HK-2 (cell line): ENCODE data around the gene RHNO1.
A peak's percentile ranks its signal among the peaks of the same experiment; 100 is the strongest.

Experiments
- DNase-seq: peaks from one replicate; pipeline ENCODE4 v3.0.0-alpha.2; 2018; ENCODE audit not compliant: unreplicated experiment

RHNO1 gene

DNA sequence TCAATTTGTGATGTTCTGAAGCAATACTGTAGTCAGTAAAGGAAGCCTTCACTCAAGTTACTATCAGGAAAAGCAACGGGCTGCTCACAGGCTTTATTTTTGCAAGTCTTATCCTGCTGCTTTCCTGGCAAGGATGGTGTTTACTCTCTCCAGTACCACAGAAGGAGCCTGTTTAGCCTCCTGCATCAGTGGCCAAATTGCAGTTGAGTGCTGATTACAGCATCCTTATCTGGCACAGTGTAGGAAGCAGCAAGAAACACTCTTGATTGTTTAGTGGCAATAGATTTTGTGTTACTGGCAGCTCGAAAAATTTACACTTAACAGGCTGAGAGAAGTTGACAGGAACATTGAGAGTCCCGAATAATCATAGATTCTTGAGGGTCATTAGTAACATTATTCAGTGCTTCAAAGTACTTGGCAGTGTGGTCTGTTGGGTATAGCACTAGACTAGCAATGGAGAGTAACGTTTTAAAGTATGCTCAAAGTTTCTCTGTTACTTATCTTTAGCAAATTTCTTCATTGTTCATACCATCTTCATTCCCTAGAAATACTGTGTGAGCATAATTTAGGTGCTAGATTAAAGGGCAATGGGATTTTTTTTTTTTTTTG, 25.4 kb downstream of the RHNO1 start:
- no peak for DNase-seq

DNA sequence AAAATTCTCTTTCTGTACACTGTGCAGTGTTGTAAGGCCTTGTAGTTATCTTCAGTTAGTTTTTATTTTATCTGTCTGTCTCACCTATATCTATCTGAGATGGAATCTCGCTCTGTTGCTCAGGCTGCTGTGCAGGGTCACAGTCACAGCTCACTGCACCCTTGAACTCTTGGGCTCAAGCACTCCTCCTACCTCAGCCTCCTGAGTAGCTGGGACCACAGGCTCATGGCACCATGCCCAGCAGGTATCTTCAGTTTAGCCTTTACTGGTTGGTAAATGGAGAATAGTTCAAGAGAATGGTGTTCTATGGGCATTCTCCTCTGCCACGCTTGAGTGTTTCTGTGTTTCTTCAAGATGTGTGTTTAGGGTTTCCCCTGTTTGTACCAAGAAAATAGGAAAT, 27.2 kb downstream of the RHNO1 start:
- DNase-seq, result peak; percentile 76

DNA sequence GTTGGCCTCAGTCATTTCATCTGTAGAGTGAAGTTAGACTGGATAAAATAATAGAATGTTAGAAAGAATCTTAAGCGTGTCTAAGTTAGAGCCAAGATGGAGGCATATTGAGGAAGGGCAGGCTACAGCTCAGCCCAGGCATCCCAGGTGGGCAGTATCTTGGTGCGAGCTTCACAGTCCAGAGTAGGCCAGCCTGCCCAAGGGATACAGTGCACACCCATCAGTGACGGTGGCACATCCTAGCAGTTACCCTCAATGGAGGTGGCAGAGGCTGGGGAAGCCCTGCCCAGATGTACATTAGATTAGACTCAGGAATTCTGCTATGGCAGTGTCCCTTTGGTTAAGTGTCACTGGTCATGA, 35.2 kb downstream of the RHNO1 start:
- DNase-seq, result no peak

DNA sequence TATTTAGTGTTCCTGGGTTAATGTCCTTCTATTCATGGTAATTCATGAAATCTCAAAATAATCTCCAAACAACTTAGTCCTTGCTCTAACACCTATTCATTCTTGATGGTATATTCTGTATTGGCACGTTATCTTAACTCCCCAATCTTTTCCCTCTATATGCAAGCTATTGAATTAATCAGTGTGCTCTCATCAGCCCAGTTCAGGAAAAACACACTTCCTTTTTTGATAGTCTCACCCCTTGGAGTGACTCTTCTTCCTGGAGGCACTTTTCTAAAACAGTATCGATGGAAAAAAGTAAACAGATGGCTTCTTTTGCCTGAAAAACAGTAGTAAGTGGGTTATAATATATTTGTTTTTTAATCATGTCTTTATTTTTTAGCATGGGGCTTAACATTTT, 42.2 kb downstream of the RHNO1 start:
- no peak for DNase-seq

DNA sequence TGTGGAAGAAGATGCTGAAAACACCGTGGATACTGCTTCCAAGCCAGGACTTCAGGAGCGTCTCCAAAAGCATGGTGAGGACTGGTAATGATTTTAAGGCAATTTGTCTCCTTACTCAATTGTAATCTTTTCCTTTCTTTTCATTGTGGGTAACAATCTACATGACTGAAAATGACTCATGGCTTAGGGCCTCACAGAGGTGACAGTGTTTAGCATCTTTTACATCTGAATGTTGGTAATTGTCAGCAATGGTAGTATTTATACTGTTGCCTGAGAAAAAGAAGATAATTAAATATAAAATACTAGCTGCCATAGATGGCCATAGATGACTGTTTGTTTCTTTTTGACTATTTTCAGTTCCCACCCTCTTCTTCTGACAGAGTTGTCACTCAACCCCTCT, 45.3 kb downstream of the RHNO1 start:
- no peak for DNase-seq

DNA sequence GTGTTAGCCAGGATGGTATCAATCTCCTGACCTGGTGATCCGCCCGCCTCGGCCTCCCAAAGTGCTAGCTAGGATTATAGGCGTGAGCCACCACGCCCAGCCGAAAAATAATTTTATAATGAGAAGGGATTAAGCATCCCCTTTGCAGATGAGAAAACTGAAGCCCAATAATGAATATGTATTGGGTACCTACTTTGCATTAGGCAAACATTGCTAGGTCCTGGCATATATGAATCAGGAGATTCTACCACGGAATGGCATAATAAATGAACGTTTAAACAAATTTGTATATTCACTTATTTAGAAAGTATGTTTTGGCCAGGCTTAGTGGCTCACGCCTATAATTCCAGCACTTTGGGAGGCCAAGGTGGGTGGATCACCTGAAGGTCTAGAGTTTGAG, 46.0 kb downstream of the RHNO1 start:
- no peak for DNase-seq

DNA sequence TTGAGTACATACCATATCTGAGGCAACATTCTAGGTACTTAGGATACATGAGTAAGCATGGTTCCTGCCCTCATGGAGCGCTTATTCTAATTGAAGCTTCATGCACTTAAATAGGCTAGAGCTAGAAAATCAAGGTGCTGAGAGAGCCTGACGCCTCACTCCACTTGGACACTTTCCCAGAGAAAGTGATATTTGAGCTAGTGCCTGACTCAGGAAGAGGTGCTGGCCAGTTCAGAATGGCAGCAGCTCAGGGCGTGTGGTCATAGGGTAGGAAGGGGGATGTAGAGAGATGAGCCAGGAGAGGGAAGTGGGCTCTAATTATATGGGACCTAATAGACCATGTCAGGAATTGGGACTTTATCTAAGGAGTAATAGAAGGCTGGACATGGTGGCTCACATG, 47.0 kb downstream of the RHNO1 start:
- no peak for DNase-seq

DNA sequence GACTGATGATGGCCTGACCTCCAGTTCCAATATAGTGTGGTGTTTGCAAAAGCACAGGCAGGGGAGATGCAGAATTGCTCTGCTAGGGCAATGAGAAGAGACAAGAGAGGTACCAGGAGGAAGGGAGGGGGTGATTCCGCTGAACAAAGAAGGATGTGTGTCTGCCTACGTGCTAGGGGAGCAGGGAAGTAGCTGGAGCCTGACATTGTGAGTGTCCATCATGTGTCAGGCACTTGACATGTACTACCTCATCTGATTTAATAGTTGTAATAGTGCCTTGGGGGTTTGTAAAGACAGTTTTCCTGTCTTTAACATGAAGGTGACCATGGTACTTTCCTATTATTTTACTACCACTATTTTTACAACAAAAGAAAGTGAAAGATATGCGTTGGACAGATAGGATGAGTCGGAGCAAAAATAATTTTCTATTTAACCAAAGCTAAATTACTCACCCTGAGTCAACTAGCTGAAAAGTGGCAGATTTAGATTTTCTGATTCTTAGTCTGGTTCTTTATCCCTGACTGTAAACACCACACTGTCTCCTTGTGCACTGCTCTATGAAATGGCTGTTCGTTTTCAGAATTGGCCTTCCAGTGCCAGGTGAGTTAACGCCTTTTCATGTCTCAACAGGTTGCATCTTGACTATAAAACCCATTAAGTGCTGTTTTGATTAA, 48.4 kb downstream of the RHNO1 start:
- peak; percentile 18 for DNase-seq

DNA sequence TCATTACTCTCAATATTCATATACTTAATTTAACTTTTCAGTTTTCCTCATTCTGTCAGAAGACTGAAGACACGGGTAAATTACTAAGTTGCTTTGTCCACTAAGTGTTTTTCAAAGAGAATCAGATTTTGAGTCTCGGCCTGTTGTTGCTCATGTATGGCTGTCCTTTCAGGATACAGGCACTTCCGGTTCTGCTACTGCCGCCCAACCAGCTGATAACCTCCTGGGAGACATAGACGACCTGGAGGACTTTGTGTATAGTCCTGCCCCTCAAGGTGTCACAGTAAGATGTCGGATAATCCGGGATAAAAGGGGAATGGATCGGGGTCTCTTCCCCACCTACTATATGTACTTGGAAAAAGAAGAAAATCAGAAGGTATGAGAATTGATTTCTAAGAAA, 53.8 kb downstream of the RHNO1 start:
- no peak for DNase-seq

DNA sequence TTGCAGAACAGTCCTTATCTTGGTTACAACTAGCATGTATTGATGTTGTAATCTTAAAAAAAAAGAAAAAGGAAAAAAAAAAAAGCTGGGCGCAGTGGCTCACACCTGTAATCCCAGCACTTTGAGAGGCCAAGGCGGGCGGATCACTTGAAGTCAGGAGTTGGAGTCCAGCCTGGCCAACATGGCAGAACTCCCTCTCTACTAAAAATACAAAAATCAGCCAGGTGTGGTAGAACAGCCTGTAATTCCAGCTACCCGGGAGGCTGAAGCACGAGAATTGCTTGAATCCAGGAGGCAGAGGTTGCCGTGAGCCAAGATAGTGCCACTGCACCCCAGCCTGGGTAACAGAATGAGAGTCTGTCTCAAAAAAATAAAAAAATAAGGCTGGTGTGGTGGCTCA, 56.6 kb downstream of the RHNO1 start:
- no peak for DNase-seq

DNA sequence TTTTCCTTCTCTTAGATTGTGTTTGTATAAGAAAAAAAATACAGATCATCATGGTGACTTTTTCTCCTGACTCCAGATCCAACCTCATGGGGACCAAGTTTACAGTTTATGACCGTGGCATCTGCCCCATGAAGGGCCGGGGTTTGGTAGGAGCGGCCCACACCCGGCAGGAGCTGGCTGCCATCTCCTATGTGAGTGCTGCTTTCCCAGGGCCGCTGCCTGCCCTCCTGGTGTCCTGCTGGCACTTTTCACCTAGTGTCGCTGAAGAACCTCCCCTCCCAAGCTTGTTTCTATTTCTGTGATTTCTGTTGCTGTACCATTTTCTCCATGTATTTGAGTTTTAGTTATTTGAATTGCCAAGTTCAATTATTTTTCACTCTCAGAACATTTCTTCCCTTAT, 57.3 kb downstream of the RHNO1 start:
- no peak for DNase-seq

DNA sequence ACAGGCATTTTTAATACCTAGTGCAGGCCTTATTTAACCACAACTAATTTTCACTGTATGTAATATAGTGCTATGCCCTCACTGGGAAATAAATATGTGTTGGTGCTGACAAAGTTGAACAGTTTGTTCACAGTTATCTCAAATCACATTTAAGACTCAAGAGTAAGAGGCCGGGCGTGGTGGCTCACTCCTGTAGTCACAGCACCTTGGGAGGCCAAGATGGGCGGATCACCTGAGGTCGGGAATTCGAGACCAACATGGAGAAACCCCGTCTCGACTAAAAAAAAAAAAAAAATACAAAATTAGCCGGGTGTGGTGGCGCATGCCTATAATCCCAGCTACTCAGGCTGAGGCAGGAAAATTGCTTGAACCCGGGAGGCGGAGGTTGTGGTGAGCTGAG, 59.3 kb downstream of the RHNO1 start:
- DNase-seq, result no peak

DNA sequence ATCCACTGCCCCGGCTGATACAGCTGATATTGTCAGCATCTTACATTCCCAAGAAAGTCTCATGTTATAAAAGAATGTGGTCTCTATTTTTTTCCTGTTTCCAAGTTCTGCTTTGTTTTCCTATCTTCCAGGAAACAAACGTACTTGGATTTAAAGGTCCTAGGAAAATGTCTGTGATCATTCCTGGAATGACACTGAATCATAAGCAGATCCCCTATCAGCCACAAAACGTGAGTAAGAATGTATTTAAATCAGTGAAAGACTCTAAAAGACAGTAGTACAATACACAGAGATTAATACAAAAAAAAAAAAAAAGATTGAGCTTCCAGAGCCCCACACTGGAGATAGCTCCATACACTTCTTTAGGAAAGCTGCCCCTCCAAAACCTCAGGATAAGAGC, 60.5 kb downstream of the RHNO1 start:
- DNase-seq, result no peak
